Hematopoietic multipotent progenitor cell treated with erythropoietin and hydrocortisone succinate and interleukin-3 and kit ligand, for 4 days (in vitro differentiated cells): ENCODE data around the gene EMILIN3.

ENCODE experiments used
- DNase-seq: peaks from one replicate; pipeline ENCODE4 v3.0.0-alpha.2; 2015

EMILIN3 gene

DNA sequence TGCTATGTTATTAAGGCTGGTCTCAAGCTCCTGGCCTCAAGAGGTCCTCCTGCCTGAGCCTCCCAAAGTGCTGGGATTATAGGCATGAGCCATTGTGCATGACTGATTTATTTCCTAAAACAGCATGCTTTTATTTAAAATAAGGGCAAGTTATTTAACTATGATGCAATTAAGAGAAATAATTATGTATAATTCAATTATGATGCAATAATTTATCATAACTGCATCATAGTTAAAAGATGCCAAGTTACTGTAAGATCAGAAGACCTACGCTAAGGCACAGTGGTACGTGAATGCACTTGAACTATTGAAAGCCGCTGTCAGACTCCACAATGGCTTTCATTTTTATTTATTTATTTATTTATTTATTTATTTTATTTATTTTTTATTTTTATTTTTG lies 24.3 kb upstream of the EMILIN3 start:
- no peak for DNase-seq

DNA sequence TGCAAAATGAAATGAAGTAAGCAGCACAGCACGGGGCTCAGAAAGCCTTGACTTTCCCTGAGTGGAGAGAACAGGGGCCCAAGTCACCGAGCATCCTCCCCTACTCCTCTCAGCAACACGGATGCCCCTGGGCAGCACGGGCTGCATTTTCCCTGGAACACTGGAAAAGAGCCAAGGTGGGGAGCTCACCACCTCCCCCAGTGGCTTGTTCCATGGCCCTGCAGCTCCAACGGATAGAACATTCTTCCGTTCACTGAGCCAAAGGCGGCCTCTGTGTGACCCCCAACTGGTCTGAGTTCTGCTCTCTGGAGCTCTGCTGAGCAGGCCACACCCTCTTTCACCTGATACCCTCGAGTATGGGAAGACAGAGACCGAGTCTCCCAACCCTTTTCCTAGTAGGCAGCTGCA lies 20.8 kb upstream of the EMILIN3 start:
- no peak for DNase-seq

DNA sequence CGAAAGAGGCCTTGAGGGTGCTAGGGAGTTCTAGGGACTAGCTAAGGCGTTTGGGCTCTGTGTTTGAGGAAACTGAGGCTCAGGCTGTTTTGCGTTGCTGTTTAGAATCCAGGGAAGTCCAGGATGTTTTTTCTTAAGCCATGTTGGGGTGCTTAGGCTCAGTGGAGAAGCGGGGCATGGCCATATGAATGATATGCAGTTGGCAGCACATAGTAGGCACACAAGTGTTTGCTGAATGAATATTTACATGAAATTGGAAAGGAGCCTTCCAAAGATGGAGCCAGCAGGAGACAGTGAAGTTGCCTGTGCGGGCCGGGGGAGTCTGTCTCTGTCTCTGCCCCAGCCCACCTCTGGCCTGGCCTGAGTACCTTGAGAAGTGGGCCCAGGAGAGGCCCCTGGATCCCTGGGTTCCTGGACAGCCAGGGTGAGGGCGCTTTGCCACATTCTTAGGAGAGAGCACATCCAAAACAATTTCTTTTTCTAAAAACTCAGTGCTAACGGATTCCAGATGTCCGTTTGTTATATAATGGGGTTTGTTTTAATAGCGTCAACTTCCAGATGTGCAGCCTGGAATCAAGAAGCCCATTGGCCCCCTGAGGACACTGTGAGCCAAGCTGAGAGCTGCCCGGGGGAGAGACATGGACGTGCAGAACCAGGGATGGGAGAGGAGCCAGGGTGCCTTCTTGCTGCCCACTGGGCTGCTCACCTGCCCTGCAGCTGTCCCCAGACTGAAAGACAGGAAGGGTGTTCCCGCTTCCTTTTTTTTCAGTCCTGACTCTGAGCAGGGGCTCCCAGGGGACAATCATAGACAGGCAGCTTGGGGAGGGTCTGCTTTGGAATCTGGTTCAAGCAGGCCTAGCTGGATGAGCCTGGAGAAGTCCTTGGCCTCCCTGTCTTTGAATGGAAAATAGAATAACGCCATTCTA lies 20.1 kb upstream of the EMILIN3 start:
- no peak for DNase-seq

DNA sequence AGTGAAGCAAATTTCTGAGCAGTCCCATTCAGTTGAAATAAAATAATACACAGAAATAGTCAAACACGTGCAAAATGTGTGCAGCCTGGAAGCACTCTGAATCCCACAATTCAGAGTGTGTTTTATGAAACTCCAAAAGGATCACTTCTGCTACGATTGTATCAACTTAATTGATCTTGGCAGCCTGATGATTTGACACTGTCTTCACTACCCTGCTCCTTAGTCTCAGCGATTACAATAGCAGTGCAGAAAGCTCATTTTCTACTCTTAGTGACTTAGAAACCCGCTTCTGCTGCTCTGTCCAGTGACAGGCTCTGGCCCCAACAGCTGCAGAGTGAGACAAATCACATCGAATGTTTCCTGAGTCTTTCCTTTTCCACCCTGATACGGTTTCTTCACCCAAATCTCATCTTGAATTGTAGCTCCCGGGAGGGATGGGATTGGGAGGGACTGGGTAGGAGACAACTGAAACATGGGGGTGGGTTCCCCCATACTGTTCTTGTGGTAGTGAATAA lies 16.2 kb upstream of the EMILIN3 start:
- no peak for DNase-seq

DNA sequence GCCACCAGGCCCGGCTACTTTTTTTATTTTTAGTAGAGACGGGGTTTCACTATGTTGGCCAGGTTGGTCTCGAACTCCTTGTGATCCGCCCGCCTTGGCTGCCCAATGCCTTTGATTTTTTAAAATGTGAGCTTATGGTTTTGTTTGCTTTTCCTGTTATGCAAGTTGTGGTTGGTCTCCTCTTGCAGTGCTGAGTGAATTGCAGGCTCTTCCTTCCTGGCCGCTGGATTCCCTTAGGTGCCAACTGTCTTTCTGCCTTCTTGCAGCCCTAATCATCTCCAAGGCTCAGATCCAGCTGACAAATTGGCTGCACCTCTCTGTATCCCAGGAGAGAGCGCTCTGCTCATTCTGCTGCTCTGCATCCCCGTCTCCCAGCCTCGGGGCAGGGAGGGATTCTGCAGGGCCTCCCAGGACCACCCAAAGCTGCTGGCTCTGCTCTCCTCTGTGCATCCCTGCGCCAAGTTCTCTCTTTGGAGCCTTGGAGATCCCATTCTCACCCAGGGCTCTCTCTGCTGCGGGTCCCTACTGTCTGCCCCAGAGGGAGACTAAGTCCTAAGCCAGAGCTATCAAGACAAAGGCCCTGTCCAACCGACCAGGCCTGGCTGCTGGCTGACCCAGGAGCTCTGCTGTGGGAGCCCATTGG lies 14.1 kb upstream of the EMILIN3 start:
- DNase-seq: peak; percentile 24

DNA sequence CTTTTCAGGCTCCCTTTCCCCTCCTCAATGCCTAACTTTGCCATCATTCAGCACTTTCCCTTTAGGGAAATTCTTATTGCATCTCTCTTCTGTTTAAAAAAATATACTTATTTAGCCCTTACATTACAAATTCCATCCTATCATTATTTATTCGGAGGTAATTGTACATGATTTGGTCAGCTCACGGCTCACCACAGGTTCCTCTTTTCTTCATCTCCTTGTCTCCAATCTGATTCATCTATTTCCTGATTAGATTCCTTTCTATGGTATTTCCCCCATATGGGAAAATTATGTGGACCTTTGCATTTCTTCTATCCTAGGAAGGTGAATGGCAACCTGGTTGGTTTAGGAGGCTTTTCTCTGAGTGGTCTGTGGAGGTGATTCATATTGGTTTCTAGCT lies 12.9 kb upstream of the EMILIN3 start:
- DNase-seq: peak; percentile 30

DNA sequence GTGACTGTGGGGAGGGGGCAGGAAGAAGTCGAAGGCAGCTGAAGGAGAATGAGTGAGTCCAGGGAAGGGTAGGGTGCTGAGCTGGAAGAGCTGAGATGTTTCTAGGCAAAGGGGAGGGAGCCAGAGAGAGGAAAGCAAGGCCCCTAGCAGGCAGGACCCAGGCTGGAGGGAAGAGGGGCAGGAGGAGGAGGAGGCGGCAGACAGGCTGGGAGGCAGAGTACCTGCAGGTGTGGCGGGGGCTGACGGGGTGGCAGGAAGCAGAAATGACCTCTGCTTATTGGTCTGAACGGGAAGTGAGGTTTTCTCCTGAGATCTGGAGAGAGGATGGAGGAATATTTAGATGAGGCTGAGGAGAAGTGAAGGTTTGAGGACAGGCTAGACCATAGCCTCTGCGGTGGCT lies 10.7 kb upstream of the EMILIN3 start:
- no peak for DNase-seq

DNA sequence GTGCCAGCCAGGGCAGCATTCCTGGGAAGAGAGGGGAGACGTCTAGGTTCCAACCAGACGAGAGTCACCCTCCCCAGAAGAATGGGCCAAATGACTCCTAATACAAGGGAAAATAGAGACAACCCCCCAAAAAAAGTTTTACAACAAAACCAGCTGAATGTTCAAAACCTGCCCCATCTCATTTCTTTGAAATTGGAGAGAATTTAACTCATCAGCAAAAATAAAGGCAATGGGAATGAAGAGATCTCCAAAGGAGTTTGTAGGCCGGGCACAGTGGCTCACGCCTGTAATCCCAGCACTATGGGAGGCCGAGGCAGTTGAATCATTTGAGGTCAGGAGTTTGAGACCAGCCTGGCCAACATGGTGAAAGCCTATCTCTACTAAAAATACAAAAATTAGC lies 9.7 kb upstream of the EMILIN3 start:
- DNase-seq: no peak

DNA sequence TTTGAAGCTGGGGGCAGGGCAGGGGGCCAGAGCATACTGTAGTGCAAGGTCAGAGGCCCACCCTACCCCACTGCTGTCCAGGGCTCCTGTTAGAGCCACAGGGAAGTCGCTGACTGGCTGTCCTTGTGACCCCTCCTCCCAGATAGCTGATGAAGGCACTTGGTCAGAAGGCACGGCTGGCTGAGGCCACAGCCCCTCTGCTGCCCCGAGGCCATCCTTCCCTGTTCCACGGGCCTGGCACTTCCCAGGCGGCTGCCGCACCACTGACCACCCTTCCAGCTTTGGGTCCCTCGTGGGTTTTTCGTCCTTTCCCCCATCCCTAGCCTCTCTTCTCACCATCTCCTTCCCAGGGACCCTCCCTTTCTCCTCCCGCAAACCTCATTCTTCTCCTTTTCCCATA lies 9.2 kb upstream of the EMILIN3 start:
- no peak for DNase-seq

DNA sequence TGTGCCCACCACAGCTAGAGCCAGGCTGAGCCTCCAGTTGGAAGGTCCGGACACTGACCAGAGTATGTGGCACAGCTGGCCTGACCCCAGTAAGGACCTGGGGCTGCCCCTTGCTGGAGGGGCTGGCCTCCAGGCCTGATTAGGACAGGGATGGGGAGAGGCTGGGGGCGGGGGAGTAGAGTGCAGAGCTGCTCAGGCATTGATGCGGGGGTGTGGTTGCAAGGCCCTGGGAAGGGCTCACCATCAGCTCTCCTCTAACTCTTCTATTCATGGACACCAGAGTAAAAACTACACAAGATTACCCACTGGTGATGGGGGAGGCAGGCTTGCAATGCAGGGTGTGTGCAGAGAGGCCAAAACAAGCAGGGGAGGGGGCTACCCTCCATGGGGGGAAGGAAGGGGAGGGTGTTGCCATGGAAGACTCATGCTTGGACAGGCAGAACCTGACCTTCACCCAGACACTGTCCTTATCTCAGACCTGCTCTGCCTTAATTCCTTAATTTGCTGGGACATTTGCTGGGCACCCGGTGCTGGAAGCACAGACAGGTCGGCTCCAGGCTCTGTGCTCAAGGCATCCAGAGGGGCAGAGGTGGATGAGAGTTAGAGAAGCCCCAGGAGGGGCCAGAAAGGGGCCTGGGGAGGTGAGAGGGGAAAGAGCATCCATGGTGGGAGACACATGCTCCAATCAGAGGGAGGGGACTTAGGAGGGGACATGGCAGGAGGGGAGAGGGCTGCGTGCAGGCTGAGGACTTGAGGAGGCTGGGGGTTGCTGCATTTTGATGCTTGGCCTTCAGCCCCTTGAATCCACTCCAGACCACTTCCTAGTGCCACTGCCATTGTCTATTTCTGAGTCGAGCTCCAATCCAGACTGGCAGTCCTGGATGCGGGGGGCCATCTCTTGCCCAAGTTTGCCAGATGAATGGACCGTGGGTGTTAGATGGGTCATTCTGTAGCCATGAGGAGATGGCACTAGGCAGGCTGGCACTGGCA lies 7.6 kb upstream of the EMILIN3 start:
- DNase-seq: no peak

DNA sequence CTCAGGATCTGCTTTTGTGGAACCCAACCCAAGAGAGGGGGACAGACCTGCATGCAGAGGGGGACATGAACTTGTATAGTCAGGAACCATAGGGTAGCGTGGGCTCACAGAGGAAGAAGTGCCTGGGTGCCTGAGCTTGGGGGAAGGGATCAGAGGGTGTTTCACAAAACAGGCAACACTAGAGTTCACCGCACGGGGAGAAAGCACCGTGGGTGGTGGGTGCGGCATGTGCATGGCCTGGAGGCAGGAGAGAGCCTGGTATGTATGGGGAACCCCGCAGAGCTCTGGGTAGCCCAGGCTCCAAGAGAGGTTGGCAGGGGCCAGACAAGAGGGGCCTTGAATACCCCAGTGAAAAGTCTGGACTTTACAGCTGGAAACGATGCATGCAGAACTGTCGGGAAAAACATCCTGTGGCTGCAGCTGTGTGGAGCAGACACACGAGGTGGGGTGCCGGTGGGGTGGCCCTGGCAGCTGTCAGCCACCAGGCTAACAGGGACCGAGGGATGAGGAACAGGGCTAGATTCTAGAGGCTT lies 6.7 kb upstream of the EMILIN3 start:
- no peak for DNase-seq

DNA sequence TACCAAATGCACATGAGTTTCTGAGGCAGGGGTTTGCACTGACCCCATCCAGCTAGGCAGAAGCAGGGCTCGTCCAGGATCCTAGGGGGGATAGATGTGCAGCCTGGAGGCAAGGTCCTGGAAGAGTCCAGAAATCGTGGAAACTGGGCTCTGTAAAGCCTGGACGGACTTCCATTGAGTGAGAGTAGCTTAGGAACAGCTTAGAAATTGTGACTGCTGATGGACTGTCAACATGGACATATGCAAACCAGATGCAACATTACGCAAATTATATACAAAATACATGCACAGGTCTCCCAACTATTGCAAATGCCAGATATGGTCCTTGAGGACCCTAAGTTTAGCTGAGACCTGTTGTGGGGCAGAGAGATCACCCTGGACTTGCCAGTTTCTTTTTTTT lies 4.8 kb upstream of the EMILIN3 start:
- no peak for DNase-seq

DNA sequence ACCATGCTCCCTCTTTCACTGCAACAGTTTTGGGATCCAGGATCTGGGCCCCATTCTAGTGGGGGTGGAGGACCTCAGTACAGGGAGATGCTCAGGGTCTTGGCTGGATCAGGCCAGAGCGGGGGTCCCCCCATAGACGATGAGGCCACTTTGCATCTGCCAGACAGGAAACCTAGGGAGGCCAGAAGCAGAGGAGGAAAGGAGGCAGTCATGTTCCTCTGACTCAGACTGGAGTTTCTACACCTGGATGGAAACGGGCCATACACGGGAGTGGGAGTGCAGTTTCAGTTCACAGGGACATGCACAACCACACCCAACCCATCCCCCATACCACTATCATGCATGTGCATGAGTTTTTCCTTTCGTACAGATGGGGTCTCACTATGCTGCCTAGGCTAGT lies 3.6 kb upstream of the EMILIN3 start:
- no peak for DNase-seq

DNA sequence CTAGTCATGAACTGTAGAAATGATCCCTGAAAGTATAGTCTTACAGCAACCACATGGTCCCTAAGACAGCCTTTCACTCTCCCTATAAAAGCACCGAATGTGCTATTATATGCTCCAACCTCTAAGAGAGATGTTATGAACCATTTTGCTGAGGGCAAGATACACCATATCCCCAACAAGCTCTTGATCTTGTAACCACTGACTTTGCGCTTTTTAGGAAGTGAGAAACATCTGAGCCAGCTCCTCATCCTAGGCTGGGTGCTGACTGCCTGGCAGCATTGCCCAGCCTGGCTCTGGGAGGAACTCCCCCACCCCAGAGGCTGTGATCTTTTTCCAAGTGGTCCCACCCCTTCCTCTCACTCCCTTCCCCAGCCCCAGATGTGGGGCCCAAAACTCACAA lies 3.1 kb upstream of the EMILIN3 start:
- no peak for DNase-seq

DNA sequence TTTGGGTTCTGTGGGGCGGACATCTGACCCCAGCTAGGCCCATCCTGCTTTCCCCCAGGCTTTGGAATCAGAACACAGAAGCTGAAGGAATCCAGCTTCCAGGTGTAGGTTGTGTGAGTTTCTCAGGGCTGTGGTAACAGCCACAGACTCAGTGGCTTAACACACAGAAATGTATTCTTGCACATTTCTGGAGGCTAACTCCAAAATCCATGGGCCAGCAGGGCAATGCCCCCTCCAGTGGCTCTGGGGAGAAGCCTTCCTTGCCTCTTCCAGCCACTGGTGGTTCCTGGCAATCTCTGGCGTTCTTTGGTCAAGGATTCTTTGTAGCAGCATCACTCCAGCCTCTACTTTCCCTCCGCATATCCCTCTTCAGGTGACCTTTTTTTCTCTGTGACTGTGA lies 1.3 kb upstream of the EMILIN3 start:
- DNase-seq: no peak

DNA sequence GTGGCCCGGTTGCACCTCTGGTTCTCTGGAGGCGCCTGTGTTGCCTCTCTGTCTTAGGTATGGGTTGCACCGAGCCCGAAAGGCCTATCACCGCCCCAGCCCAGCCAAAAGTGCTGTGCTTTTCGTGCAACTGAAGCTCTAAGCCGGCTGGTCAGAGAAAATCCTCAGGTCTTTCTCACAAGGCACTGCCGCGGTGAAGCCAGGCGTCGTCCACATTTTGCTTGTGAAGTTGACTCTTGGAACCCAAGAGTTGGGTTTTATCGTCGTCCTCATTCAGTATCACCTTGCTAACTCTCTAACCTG lies 726 bp upstream of the EMILIN3 start:
- no peak for DNase-seq

DNA sequence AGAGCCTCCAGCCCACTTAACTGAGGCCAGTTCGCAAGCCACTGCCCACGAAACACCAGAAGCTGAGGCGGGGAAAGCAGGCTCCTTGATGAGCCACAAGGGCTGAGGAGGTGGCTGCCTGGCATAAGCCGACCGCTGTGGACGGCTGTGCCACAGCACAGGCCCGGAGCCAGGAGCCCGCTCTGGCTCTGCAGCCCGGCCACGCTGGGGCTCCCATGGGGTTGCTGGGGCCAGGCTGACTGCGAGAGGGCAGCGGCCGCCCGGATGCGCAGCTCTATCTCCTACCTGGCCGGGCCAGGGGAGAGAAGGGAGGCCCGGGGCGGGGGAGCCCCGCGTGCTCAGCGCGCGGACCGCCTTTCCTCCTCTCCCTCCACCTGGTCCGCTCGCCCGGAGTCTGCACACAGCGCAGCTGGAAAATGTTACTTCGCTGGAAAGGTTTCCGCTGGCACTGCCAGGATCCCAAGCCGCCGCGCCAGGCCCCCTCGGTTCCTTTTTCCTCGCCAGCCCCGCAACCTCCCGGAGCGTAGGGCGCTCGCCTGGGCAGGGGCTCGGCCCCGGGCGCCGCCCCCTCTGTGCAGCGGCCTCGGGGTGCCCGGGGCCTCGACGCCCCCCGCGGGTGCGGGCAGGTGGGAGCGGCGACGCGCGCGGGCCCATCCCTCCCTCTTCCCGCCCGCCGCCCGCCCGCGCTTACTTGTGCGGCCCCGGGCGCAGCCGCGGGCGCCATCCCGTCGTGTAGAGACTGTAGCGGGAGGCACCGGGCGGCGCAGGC lies 657 bp downstream of the EMILIN3 start:
- peak; percentile 26 for DNase-seq

DNA sequence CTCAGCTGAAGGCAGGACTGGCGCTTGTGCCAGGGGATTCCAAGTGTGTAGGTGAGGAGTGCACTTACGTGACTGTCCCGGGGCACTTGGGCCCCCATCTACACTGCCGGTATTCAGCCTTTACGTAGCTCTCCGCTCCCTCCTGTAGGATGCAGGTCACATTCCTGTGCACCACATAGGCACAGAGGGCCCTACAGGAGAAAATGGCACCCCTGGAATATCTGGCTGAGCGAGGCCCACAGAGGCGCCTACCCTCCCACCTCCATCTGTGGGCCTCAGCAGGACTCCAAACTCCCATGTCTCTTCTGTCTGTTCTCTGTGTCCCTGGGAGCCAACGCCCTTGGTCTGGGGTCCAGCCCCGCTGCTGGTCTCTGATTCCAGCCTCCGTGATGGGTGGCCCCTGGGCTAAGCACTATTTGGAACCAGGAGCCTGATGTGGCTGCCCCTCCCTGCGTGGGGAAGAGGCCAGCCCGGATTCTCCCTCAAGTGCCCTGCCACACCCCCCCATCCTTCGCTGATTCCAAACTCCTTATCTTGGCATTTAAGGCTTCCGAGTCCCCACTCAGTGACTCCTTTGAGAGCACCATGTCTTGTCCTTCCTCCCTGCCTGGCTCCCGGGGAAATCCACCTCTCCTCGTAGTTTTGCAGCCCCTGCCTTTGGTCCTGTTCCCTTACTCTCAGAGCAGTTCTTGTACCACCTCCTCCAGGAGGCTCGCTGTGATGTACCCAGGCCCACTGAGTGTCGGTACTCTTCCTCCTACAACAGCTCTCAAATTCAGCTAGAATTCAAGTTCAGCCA lies 1.5 kb downstream of the EMILIN3 start:
- DNase-seq: no peak

DNA sequence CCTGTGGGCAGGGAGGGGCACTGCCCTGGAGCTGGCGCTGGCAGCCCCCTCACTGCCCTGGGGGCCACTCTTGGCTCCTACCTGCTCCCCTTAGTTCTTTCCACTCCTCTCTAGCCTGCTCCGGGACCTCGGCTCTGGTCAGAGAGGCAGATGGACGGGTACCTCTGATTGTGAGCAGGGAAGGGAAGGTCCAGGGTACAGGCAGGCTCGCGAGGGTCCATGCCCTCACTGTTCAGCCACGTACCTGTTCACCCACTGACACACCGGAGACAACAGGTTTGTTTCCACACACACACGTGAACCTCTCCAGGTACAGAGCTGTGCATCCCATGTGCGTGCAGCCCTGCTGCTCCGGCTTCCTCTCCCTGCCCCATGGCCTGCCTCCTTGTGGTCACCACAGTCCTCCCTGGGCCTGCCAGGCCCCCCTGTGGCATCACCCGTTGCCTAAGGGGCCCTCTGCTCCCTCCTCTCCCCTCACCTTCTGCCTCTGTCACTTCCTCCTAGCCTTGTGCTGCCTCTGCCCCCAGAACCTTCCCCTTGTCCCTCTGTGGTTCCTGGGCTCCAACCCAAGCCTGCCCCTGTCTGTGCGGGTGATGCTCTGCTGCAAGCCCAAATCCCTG lies 2.3 kb downstream of the EMILIN3 start:
- DNase-seq: no peak

DNA sequence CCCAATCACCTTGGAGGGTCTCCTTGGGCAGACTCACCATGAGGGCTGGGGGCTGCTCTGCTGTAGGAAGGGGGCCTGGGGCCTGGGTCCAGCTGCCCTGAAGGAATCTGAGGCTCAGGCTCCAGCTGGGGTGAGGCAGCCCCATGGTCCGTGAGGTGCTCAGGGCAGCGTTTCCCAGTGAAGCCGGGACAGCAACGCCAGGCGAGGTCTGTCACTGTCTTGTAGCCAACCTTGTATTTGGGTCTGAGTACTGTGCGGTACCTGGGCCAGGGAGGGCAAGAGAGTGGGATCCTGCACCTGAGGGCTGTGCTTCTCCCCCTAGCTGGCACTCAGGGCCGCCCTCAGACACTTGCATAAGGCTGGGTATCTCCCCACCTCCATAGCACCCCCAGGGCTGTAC lies 3.0 kb downstream of the EMILIN3 start:
- no peak for DNase-seq

DNA sequence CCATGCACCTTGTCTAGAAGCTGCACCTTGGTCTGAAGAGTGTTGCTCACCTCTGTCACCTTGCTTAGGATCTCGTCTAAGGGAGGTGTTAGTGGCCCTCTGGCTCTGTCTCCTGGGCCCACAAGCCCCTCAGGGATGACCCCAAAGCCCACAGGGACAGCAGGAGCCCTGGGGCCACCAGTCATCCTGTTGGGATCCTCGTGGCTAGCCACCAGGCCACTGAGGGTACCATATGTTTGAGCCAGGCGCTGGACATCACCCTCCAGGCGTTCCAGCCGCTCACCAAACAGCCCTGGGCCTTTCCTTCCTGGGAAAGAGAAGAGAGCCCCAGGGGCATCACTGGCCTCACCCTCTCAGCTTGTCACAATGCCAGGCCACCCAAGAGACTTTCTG lies 3.9 kb downstream of the EMILIN3 start:
- DNase-seq: no peak
